ENCODE measurements around the gene LARP1.

DNA sequence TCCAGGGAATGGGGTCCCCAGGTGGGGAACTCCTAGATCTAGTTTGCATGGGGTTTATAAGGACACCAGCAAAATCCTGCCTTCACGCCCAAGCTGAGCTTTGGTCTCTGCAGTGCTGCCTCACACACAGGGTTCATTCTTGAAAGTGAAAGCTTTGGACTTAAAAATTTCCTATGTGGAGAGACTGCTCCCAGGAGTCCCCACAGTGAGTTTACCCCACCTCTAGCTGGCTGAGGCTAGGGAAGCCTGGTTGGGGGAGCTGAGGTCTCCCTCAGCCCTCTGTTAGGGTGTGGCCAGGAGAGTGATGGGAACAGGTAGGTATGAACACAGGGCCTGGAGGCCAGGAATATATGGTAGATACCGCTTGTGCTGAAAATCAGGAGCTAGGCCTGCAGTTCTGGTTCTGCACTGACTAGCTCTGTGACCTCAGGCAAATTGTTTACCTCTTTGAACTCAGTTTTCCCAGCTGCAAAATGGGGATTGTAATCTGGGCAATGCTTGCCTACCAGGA lies 41.5 kb upstream of the LARP1 start:
- TF ChIP-seq, protein P1, sequence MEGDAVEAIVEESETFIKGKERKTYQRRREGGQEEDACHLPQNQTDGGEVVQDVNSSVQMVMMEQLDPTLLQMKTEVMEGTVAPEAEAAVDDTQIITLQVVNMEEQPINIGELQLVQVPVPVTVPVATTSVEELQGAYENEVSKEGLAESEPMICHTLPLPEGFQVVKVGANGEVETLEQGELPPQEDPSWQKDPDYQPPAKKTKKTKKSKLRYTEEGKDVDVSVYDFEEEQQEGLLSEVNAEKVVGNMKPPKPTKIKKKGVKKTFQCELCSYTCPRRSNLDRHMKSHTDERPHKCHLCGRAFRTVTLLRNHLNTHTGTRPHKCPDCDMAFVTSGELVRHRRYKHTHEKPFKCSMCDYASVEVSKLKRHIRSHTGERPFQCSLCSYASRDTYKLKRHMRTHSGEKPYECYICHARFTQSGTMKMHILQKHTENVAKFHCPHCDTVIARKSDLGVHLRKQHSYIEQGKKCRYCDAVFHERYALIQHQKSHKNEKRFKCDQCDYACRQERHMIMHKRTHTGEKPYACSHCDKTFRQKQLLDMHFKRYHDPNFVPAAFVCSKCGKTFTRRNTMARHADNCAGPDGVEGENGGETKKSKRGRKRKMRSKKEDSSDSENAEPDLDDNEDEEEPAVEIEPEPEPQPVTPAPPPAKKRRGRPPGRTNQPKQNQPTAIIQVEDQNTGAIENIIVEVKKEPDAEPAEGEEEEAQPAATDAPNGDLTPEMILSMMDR (conservative IDR thresholded peaks at IDR 0.05): no peak
- no peak for TF ChIP-seq ZFX (IDR thresholded peaks at IDR 0.05)
